Panc1 (cell line): Measurements from ENCODE around the gene KDM4D. TPM values are rescaled to one million over a fixed set of nuclear protein-coding genes. Genes with fewer than 3 reads are reported as not detected.

Source experiments
- ATAC-seq: fragments of 200-7000 bp; cut with Tn5 transposase; 2 replicates; pipeline ENCODE4 v1.9.1; 2020; ENCODE audit warnings: mild to moderate bottlenecking, moderate library complexity
- Bru-seq: library from RNA; stranded (reverse); fragments of 400-500 nt; gene quantifications from one replicate; lab custom pipeline; 2021; lab: Mats Ljungman, UMichigan
- BruChase-seq, 2 experiments: library from RNA; stranded (reverse); fragments of 400-500 nt; gene quantifications; one replicate each; lab custom pipeline; 2021; lab: Mats Ljungman, UMichigan
- BruUV-seq: library from RNA; stranded (reverse); fragments of 400-500 nt; replicated peaks from 2 replicates; lab custom pipeline; 2021; lab: Mats Ljungman, UMichigan
- CTCF ChIA-PET: fragments of 300-600 bp; sonication (Branson Sonifier 250); formaldehyde crosslinking; loops from one replicate; lab custom pipeline; 2022; ENCODE audit warnings: antibody characterized with exemption; lab: Charles Lee
- POLR2A ChIA-PET: fragments of 300-600 bp; sonication (Branson Sonifier 250); formaldehyde crosslinking; loops from one replicate; lab custom pipeline; 2022; ENCODE audit warnings: antibody characterized with exemption; lab: Charles Lee
- DNase-seq: peaks from one replicate; pipeline ENCODE4 v3.0.0-alpha.2; 2010; ENCODE audit warnings: low read depth, low spot score
- H3K27ac ChIP-seq: 2 replicates; pipeline ENCODE4 v1.5.1; 2011; ENCODE audit warnings: mild to moderate bottlenecking, low read length, inconsistent platforms
- H3K27me3 ChIP-seq: fragments of 200-500 bp; sonication (Bioruptor generic); 2 replicates; pipeline ENCODE4 v1.6.0; 2014; ENCODE audit warnings: low read length, inconsistent platforms; ENCODE audit not compliant: control insufficient read depth, insufficient read depth
- H3K36me3 ChIP-seq: fragments of 200-500 bp; sonication (Bioruptor generic); 2 replicates; pipeline ENCODE4 v1.5.1; 2014; ENCODE audit warnings: inconsistent platforms, mild to moderate bottlenecking, low read length, moderate library complexity; ENCODE audit not compliant: control insufficient read depth, insufficient read depth
- H3K4me1 ChIP-seq: 2 replicates; pipeline ENCODE4 v1.5.1; 2011; ENCODE audit warnings: inconsistent platforms, mild to moderate bottlenecking, low read length, moderate library complexity; ENCODE audit not compliant: control insufficient read depth, insufficient read depth
- H3K4me3 ChIP-seq, 2 experiments: 2 replicates each; pipeline ENCODE4 v1.5.1; 2011 to 2012; ENCODE audit warnings: low read depth in 2 of 2, low read length in 2 of 2, mild to moderate bottlenecking in 2 of 2, inconsistent platforms in 1 of 2, moderate library complexity in 1 of 2
- H3K9me3 ChIP-seq: fragments of 200-500 bp; sonication (Bioruptor generic); 2 replicates; pipeline ENCODE4 v1.5.1; 2014; ENCODE audit warnings: low read depth, mild to moderate bottlenecking, inconsistent platforms, low read length, moderate library complexity; ENCODE audit not compliant: control insufficient read depth, insufficient read depth
- POLR2AphosphoS5 ChIP-seq: IDR thresholded peaks from 2 replicates; pipeline ENCODE4 v1.6.1; 2012; ENCODE audit warnings: mild to moderate bottlenecking, low read depth, low read length, moderate library complexity
- SIN3A ChIP-seq: IDR thresholded peaks from 2 replicates; pipeline ENCODE4 v1.6.1; 2012; ENCODE audit warnings: low read depth, mild to moderate bottlenecking, low read length, moderate library complexity, borderline replicate concordance; ENCODE audit not compliant: insufficient read depth
- TCF7L2 ChIP-seq: IDR thresholded peaks from 2 replicates; pipeline ENCODE4 v1.6.1; 2011; ENCODE audit warnings: mild to moderate bottlenecking, low read depth, low read length, inconsistent platforms
- in situ Hi-C: cut with HindIII; loops from 2 replicates; pipeline ENCODE4 v1.10.0; 2016; ENCODE audit warnings: low sequenced_read_pairs, low pct_unique_long_range_greater_than_20kb
- intact Hi-C: fragments of 100-400 bp; cut with micrococcal nuclease; formaldehyde crosslinking; loops from one replicate; pipeline ENCODE4 v1.10.0; 2022; ENCODE audit not compliant: unreplicated experiment
- long read RNA-seq: library from polyadenylated mRNA; unstranded; transcript quantifications from one replicate; pipeline ENCODE4 v2.0.0, GENCODE V29; 2021; ENCODE audit not compliant: unreplicated experiment
- polyA plus RNA-seq: library from polyadenylated mRNA; unstranded; fragments of >200 nt; gene quantifications from one replicate; pipeline ENCODE4 v1.2.1, GENCODE V29; 2012; ENCODE audit warnings: missing spikeins; ENCODE audit not compliant: insufficient read length
- total RNA-seq: library from RNA; stranded (reverse); gene quantifications from one replicate; pipeline ENCODE4 v1.2.1, GENCODE V29; 2021; ENCODE audit not compliant: unreplicated experiment
- TF ChIP-seq, protein P1 (sequence below), 2 experiments: IDR thresholded peaks; 2 replicates each; pipeline ENCODE4 v1.6.1; 2011 to 2012; ENCODE audit warnings: low read depth in 2 of 2, control low read depth in 1 of 2, low read length in 1 of 2, mild to moderate bottlenecking in 1 of 2, moderate library complexity in 1 of 2; ENCODE audit not compliant: insufficient read depth in 1 of 2
- TF ChIP-seq, protein P2 (sequence below): fragments of 450-650 bp; IDR thresholded peaks from 2 replicates; pipeline ENCODE4 v1.5.1; 2017; ENCODE audit warnings: mild to moderate bottlenecking

Gene KDM4D
- total RNA-seq (0.87 TPM), Bru-seq, nascent RNA (percentile 54 among the genes with signal in this experiment), BruChase-seq, experiment 1, labeled RNA remaining after a 2-hour chase (percentile 45 among the genes with signal in this experiment), BruChase-seq, experiment 2, labeled RNA remaining after a 6-hour chase (percentile 32 among the genes with signal in this experiment)
- polyA plus RNA-seq: 0.36 TPM
- long read RNA-seq, partial matches to known transcripts: 1 of 4 reads
- long read RNA-seq, other reads (novel, unspliced or antisense): 0 of 4 reads

DNA sequence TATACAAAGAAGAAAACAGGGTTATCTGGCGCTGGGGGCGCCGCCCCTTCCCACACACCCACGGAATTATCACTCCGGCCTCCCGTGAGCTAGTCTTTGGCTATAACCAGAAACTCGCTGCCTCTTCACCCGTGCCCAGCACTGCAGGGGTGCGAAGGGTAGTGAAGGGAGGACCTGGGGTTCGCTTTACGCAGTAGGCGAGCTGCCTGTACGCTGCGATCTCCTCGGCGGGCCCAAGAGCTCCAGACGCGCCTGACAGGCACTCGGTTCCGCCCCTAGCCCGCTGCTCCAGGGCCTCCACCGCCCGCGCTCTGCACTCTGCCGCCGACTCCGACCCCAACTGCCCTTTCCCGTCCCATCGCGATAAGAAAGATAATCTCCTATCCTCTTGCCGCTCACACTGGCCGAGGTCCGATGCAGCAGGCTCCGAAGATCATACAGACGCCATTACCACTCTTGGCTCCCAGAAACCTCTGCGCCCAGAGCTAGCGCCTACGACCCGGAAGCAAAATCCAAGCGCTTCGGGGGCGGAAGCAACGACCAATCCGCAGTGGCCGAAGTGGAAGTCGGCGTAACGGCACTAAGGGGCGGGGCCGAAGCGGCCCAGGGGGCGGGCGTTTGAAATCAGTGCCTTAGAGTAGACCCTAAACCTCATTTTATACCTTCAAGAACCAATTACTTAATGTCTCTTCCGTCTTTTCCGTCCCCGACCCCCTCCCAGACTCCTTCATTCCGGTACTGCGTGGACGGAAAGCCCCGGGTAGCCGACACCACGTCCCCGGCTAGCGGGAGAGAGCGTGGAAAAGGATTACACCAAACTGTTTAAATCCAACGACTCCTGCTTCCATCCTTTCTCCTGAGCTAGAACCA, at the start of gene KDM4D, which contains the start of gene CWC15:
TSS of gene KDM4D (plus strand) at position 611 of the 870 bp plus-strand sequence. CDS start 23,664 bp downstream, outside the sequence.
TSS of gene CWC15 (minus strand) at position 458 of the 870 bp plus-strand sequence. CDS start 1,371 bp downstream, outside the sequence.
- H3K36me3 ChIP-seq: peaks cover 38% of the 10 kb centered on the region
- H3K4me3 ChIP-seq: peak within 1 kb of the TSS; percentile 93
- H3K27ac ChIP-seq: peak within 1 kb of the TSS; percentile 99
- DNase-seq: peak; percentile 75
- ChIA-PET CTCF (interaction anchor here (0.6 to 0.7 kb wide), 2 partner anchors 23 to 94 kb away, joined by 3 to 6 read pairs; partner anchors contain the start of gene SRSF8), POLR2A (interaction anchor here (0.5 to 0.7 kb wide), 2 partner anchors 24 to 476 kb away, joined by 3 read pairs; no protein-coding TSS in a partner anchor)
- TSS peak; percentile 74 for BruUV-seq
- intact Hi-C loops: loop anchor here (5.0 to 10.0 kb wide), 2 partner anchors 94 to 181 kb away; partner anchors contain the start of gene SRSF8
- H3K4me1 ChIP-seq: peaks cover 10% of the 10 kb centered on the region; the same call in 1 of the 2 replicates
- ATAC-seq: peak; percentile 100
- in situ Hi-C loops: no loop called here
- no peaks in the 10 kb centered on the region for H3K9me3 ChIP-seq
- no peaks in the 10 kb centered on the region for H3K27me3 ChIP-seq
- TF ChIP-seq SIN3A (no peak; the same call in 1 of the 2 replicates), TCF7L2 (peak; percentile 52; the same call in 1 of the 2 replicates), POLR2AphosphoS5 (peak; percentile 96)
- TF ChIP-seq, protein P1, sequence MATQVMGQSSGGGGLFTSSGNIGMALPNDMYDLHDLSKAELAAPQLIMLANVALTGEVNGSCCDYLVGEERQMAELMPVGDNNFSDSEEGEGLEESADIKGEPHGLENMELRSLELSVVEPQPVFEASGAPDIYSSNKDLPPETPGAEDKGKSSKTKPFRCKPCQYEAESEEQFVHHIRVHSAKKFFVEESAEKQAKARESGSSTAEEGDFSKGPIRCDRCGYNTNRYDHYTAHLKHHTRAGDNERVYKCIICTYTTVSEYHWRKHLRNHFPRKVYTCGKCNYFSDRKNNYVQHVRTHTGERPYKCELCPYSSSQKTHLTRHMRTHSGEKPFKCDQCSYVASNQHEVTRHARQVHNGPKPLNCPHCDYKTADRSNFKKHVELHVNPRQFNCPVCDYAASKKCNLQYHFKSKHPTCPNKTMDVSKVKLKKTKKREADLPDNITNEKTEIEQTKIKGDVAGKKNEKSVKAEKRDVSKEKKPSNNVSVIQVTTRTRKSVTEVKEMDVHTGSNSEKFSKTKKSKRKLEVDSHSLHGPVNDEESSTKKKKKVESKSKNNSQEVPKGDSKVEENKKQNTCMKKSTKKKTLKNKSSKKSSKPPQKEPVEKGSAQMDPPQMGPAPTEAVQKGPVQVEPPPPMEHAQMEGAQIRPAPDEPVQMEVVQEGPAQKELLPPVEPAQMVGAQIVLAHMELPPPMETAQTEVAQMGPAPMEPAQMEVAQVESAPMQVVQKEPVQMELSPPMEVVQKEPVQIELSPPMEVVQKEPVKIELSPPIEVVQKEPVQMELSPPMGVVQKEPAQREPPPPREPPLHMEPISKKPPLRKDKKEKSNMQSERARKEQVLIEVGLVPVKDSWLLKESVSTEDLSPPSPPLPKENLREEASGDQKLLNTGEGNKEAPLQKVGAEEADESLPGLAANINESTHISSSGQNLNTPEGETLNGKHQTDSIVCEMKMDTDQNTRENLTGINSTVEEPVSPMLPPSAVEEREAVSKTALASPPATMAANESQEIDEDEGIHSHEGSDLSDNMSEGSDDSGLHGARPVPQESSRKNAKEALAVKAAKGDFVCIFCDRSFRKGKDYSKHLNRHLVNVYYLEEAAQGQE (IDR thresholded peaks at IDR 0.05; ENCODE audit: insufficient read depth in 1 of 2, low read depth in 2 of 2, low read length in 1 of 2): no peak
- TF ChIP-seq, protein P2, sequence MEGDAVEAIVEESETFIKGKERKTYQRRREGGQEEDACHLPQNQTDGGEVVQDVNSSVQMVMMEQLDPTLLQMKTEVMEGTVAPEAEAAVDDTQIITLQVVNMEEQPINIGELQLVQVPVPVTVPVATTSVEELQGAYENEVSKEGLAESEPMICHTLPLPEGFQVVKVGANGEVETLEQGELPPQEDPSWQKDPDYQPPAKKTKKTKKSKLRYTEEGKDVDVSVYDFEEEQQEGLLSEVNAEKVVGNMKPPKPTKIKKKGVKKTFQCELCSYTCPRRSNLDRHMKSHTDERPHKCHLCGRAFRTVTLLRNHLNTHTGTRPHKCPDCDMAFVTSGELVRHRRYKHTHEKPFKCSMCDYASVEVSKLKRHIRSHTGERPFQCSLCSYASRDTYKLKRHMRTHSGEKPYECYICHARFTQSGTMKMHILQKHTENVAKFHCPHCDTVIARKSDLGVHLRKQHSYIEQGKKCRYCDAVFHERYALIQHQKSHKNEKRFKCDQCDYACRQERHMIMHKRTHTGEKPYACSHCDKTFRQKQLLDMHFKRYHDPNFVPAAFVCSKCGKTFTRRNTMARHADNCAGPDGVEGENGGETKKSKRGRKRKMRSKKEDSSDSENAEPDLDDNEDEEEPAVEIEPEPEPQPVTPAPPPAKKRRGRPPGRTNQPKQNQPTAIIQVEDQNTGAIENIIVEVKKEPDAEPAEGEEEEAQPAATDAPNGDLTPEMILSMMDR: no peak

DNA sequence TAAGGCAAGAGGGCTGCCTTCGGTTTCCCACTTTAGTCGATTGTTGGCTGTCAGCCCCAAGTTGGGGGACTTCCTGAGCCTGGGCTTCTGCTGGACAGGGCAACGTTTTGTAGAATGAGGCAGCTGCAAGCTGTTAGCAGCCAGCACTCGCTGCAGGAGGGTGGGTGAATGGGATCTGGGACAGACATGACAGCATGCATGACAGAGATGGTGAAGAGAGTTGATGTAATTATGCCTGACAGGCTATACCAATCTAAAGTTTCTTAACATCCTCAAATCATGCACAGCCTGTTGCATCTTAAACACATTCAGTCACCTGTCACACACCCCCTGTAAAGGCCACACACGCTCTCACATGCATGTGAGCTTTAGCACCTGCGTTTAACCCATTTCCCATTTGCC, 49.3 kb upstream of the KDM4D start:
- in situ Hi-C loops: no loop called here
- Histone ChIP-seq H3K4me1 (no peaks in the 10 kb centered on the region), H3K27me3 (peaks cover 2% of the 10 kb centered on the region; the same call in 1 of the 2 replicates), H3K27ac (no peak overlapping the region), H3K9me3 (no peaks in the 10 kb centered on the region), H3K4me3 (no peak overlapping the region), H3K36me3 (no peaks in the 10 kb centered on the region)
- TF ChIP-seq SIN3A: no peak
- no peak for TF ChIP-seq TCF7L2
- TF ChIP-seq, protein P2: no peak
- TF ChIP-seq, protein P1 (IDR thresholded peaks at IDR 0.05; ENCODE audit: insufficient read depth in 1 of 2, low read depth in 2 of 2, low read length in 1 of 2): no peak
- no peak for TF ChIP-seq POLR2AphosphoS5
- CTCF ChIA-PET: no interaction called here
- intact Hi-C loops: no loop called here
- ATAC-seq: no peak
- POLR2A ChIA-PET: no interaction called here
- no TSS peak for BruUV-seq
- no peak for DNase-seq
